HG03354 (cell line): ENCODE measurements around the gene RRP36.

Experiments used
- ATAC-seq: cut with Tn5 transposase; IDR thresholded peaks from one replicate; pipeline ENCODE4 v1.9.1; 2021; ENCODE audit warnings: mild to moderate bottlenecking; ENCODE audit not compliant: unreplicated experiment, poor library complexity, severe bottlenecking

Gene RRP36

GRCh38 chr6:43005844-43006243 is 15.6 kb upstream of the RRP36 start:
- ATAC-seq, result no peak

GRCh38 chr6:43006251-43006650 is 15.2 kb upstream of the RRP36 start:
- ATAC-seq, result no peak

- ATAC-seq, result no peak
Measured at GRCh38 chr6:43007126-43007525, 14.3 kb upstream of the RRP36 start.

GRCh38 chr6:43009124-43009523 is 12.3 kb upstream of the RRP36 start:
- ATAC-seq, result no peak

- no peak for ATAC-seq
Measured at GRCh38 chr6:43011207-43011606, 10.2 kb upstream of the RRP36 start.

GRCh38 chr6:43012364-43012763 is 9.1 kb upstream of the RRP36 start:
- no peak for ATAC-seq

GRCh38 chr6:43013097-43013842 is 8.2 kb upstream of the RRP36 start:
- ATAC-seq, result peak; percentile 3

GRCh38 chr6:43013843-43014433 is 7.5 kb upstream of the RRP36 start, which contains the start of the genes KLHDC3 and MEA1:
Gene KLHDC3, plus strand, starts transcription at chr6:43014249. Its CDS starts 2,944 bp downstream, at chr6:43017193.
Gene MEA1, minus strand, starts transcription at chr6:43013946. Its CDS starts 133 bp downstream, at chr6:43013813.
- peak; percentile 93 for ATAC-seq

GRCh38 chr6:43014434-43014909 is 7.0 kb upstream of the RRP36 start:
- no peak for ATAC-seq

- ATAC-seq, result no peak
Measured at GRCh38 chr6:43016176-43016942, 5.1 kb upstream of the RRP36 start.

GRCh38 chr6:43016943-43017334 is 4.5 kb upstream of the RRP36 start:
- no peak for ATAC-seq

GRCh38 chr6:43019152-43019551 is 2.3 kb upstream of the RRP36 start:
- no peak for ATAC-seq

GRCh38 chr6:43020052-43020705 is 1.2 kb upstream of the RRP36 start:
- no peak for ATAC-seq

GRCh38 chr6:43020847-43021246 is 576 bp upstream of the RRP36 start:
- ATAC-seq, result no peak

- ATAC-seq, result no peak
Measured at GRCh38 chr6:43024436-43024835, 3.0 kb downstream of the RRP36 start.

GRCh38 chr6:43026365-43026764 is 4.9 kb downstream of the RRP36 start:
- ATAC-seq, result no peak

- no peak for ATAC-seq
Measured at GRCh38 chr6:43029120-43029519, 7.7 kb downstream of the RRP36 start.

- ATAC-seq, result no peak
Measured at GRCh38 chr6:43032326-43032725, 10.9 kb downstream of the RRP36 start.

GRCh38 chr6:43033496-43034189 is 12.2 kb downstream of the RRP36 start:
- no peak for ATAC-seq

GRCh38 chr6:43034190-43034525 is 12.7 kb downstream of the RRP36 start:
- ATAC-seq, result no peak
